ENCODE results near the gene TRNT1.

DNA sequence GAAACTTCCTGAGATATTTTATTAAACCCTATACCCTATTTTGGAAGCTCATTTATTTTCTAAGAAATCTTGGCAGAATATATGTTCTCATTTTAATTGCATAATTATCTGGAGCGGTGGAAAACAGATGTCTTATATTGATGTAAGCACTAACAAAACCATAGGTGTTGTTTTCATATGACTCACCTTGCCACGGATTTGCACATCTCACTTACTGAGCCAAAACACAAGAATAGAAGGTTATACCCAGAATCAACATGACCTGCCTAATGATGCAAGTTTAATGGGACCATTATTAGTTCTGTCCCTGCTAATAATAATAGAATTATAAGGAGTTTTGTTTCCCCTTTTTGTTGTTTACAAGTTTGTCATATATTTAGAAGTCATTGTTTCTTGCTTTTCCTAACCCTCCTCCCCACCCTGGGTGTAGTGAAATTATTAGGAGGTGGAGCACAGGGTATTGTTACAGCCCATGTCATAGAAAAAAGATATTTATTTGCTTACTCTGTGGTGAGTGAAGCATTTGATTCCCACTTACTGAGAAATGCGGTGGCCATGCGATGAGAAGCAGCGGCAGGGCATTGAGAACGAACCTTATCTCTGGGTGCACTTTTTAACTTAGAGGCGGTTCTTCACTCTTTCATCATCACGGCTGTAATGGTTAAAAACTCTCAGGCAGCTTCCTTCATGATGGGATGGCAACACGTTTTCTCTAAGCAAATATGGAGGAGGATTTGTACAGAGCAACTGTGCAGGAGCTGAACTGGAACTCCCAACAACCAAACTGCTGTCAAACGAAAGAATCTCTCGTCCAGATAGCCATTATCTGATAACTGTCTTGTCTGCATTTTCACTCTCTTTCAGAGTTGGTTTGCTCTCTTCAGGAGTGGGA is 17.1 kb upstream of the TRNT1 start:
- TF ChIP-seq, protein P1, sequence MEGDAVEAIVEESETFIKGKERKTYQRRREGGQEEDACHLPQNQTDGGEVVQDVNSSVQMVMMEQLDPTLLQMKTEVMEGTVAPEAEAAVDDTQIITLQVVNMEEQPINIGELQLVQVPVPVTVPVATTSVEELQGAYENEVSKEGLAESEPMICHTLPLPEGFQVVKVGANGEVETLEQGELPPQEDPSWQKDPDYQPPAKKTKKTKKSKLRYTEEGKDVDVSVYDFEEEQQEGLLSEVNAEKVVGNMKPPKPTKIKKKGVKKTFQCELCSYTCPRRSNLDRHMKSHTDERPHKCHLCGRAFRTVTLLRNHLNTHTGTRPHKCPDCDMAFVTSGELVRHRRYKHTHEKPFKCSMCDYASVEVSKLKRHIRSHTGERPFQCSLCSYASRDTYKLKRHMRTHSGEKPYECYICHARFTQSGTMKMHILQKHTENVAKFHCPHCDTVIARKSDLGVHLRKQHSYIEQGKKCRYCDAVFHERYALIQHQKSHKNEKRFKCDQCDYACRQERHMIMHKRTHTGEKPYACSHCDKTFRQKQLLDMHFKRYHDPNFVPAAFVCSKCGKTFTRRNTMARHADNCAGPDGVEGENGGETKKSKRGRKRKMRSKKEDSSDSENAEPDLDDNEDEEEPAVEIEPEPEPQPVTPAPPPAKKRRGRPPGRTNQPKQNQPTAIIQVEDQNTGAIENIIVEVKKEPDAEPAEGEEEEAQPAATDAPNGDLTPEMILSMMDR (IDR thresholded peaks at IDR 0.05) = no peak
- TF ChIP-seq POLR2A (IDR thresholded peaks at IDR 0.05) = peak in 1 of 4 donors; percentile 6
